Measurements from ENCODE around the gene PTPRM. TPM values are rescaled to one million over a fixed set of nuclear protein-coding genes. Genes with fewer than 3 reads are reported as not detected.

PTPRM gene
- total and polyA plus RNA-seq, 4 donors: 61.1 to 146 (median 87.5) TPM

DNA sequence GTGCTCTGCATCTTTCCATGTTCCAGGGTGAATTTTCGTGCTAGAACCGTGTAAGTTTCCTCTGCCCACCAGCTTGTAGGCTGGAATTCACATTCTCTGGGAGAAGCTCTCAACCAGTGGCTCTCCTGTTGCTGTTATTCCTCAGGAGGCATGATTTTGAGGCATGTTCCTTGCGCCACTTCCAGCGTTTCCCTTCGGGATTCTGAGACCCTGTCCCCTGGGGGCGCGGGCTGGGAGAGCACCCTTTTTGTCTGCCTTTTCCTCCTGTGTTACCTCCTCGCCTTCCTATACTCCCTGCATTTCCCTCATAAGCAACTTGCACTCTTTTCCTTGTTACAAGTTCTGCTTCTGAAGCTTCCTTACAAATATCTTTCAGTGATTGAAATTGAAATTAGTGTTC lies 156.4 kb downstream of the PTPRM start:
- Histone ChIP-seq H3K27me3 (ENCODE audit: control insufficient read depth in 3 of 3, insufficient read depth in 3 of 3, low read length in 2 of 3) (no peaks in the 10 kb centered on the region), H3K9ac (ENCODE audit: insufficient read depth in 1 of 2, low read length in 2 of 2) (no peak overlapping the region), H3K4me1 (ENCODE audit: control insufficient read depth in 5 of 5, insufficient read depth in 5 of 5, low read length in 5 of 5) (peaks cover 0 to 26% (median 18%) of the 10 kb centered on the region in 5 donors), H3K4me3 (no peak overlapping the region), H3K9me3 (ENCODE audit: control insufficient read depth in 4 of 4, insufficient read depth in 3 of 4, low read length in 3 of 4) (no peaks in the 10 kb centered on the region), H3K27ac (ENCODE audit: low read depth in 1 of 2, low read length in 1 of 2) (no peak overlapping the region), H3K36me3 (ENCODE audit: control insufficient read depth in 4 of 4, insufficient read depth in 4 of 4, low read length in 4 of 4) (no peaks in the 10 kb centered on the region)
- ATAC-seq (ENCODE audit: insufficient read depth, low FRiP score) (no peak), DNase-seq (no peak)
- no peak for TF ChIP-seq CTCF (IDR thresholded peaks at IDR 0.05; ENCODE audit: control extremely low read depth, extremely low read depth)
- WGBS, 2 donors: 89 to 93% methylated on average over 8 of the region's 8 CpGs

GRCh38 chr18:7725473-7725872 lies 158.4 kb downstream of the PTPRM start:
- Histone ChIP-seq H3K9me3 (ENCODE audit: control insufficient read depth in 4 of 4, insufficient read depth in 3 of 4, low read length in 3 of 4) (no peaks in the 10 kb centered on the region), H3K27me3 (ENCODE audit: control insufficient read depth in 3 of 3, insufficient read depth in 3 of 3, low read length in 2 of 3) (no peaks in the 10 kb centered on the region), H3K9ac (ENCODE audit: insufficient read depth in 1 of 2, low read length in 2 of 2) (no peak overlapping the region), H3K4me1 (ENCODE audit: control insufficient read depth in 5 of 5, insufficient read depth in 5 of 5, low read length in 5 of 5) (peaks cover 0 to 27% (median 18%) of the 10 kb centered on the region in 5 donors), H3K27ac (ENCODE audit: low read depth in 1 of 2, low read length in 1 of 2) (no peak overlapping the region), H3K36me3 (ENCODE audit: control insufficient read depth in 4 of 4, insufficient read depth in 4 of 4, low read length in 4 of 4) (no peaks in the 10 kb centered on the region), H3K4me3 (no peak overlapping the region)
- DNase-seq (no peak), ATAC-seq (ENCODE audit: insufficient read depth, low FRiP score) (no peak)
- 95 to 96% methylated on average over 9 of the region's 9 CpGs for WGBS, 2 donors
- no peak for TF ChIP-seq CTCF (IDR thresholded peaks at IDR 0.05; ENCODE audit: control extremely low read depth, extremely low read depth)

GRCh38 chr18:7725897-7726296 lies 158.8 kb downstream of the PTPRM start:
- ATAC-seq (ENCODE audit: insufficient read depth, low FRiP score): no peak
- Histone ChIP-seq H3K4me3 (no peak overlapping the region), H3K9me3 (ENCODE audit: control insufficient read depth in 4 of 4, insufficient read depth in 3 of 4, low read length in 3 of 4) (no peaks in the 10 kb centered on the region), H3K9ac (ENCODE audit: insufficient read depth in 1 of 2, low read length in 2 of 2) (no peak overlapping the region), H3K4me1 (ENCODE audit: control insufficient read depth in 5 of 5, insufficient read depth in 5 of 5, low read length in 5 of 5) (peaks cover 0 to 31% (median 18%) of the 10 kb centered on the region in 5 donors), H3K36me3 (ENCODE audit: control insufficient read depth in 4 of 4, insufficient read depth in 4 of 4, low read length in 4 of 4) (no peaks in the 10 kb centered on the region), H3K27me3 (ENCODE audit: control insufficient read depth in 3 of 3, insufficient read depth in 3 of 3, low read length in 2 of 3) (no peaks in the 10 kb centered on the region), H3K27ac (ENCODE audit: low read depth in 1 of 2, low read length in 1 of 2) (no peak overlapping the region)
- TF ChIP-seq CTCF (IDR thresholded peaks at IDR 0.05; ENCODE audit: control extremely low read depth, extremely low read depth): no peak
- no peak for DNase-seq
- 88 to 90% methylated on average over 10 of the region's 10 CpGs for WGBS, 2 donors

- Histone ChIP-seq H3K36me3 (ENCODE audit: control insufficient read depth in 4 of 4, insufficient read depth in 4 of 4, low read length in 4 of 4) (no peaks in the 10 kb centered on the region), H3K9ac (ENCODE audit: insufficient read depth in 1 of 2, low read length in 2 of 2) (no peak overlapping the region), H3K27ac (ENCODE audit: low read depth in 1 of 2, low read length in 1 of 2) (no peak overlapping the region), H3K4me3 (no peak overlapping the region), H3K4me1 (ENCODE audit: control insufficient read depth in 5 of 5, insufficient read depth in 5 of 5, low read length in 5 of 5) (peaks cover 0 to 33% (median 18%) of the 10 kb centered on the region in 5 donors), H3K27me3 (ENCODE audit: control insufficient read depth in 3 of 3, insufficient read depth in 3 of 3, low read length in 2 of 3) (no peaks in the 10 kb centered on the region), H3K9me3 (ENCODE audit: control insufficient read depth in 4 of 4, insufficient read depth in 3 of 4, low read length in 3 of 4) (no peaks in the 10 kb centered on the region)
- 69% methylated on average over 2 of the region's 2 CpGs for WGBS, 2 donors
- DNase-seq: no peak
- no peak for ATAC-seq (ENCODE audit: insufficient read depth, low FRiP score)
- no peak for TF ChIP-seq CTCF (IDR thresholded peaks at IDR 0.05; ENCODE audit: control extremely low read depth, extremely low read depth)
Measured at GRCh38 chr18:7726522-7726921, 159.4 kb downstream of the PTPRM start.

All from lung (tissue), 12 donors.